ENCODE data around the gene AGAP9.
"Not testable (repeated sequence)": the region's sequence is repeated elsewhere in the genome, so short reads cannot be mapped to it uniquely, and the experiment has no call there.

GRCh38 chr10:47455350-47456078 is 67.9 kb downstream of the AGAP9 start:
- TF ChIP-seq CTCF, POLR2A (IDR thresholded peaks at IDR 0.05): not testable (repeated sequence)

Data from testis (tissue), 2 donors.